ENCODE data around the gene MYO6.
"Not testable (repeated sequence)": the region's sequence is repeated elsewhere in the genome, so short reads cannot be mapped to it uniquely, and the experiment has no call there.

Gene MYO6

DNA sequence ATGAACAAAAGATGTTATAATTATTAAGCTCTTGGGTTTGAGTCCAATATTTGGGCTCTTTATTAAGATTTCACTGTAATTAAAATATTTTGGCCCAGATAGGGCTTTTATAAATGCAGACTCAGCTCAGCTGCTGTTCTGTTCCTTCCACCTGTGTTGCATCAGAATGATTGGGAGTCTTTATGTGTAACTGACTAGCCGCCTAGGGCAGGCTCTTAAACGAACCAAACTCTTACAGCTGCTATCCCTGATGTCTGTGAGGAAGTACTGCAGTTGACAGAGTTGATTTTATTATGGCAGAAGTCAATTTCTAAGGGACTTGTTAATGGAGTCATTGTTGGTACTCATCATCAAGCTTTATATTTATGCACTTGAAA lies 144.7 kb downstream of the MYO6 start:
- no peak overlapping the region for H3K9ac ChIP-seq (ENCODE audit: insufficient read length)
- no peak for TF ChIP-seq EZH2 (IDR thresholded peaks at IDR 0.05)
- no peak for TF ChIP-seq POLR2AphosphoS5 (IDR thresholded peaks at IDR 0.05; ENCODE audit: borderline replicate concordance, low read depth, low read length)
- no peak for TF ChIP-seq FOXP2 (optimal IDR thresholded peaks at IDR 0.05; ENCODE audit: control extremely low read depth, extremely low read length, insufficient read depth)
- DNase-seq (ENCODE audit: low read depth, low spot score) = no peak
- no peaks in the 10 kb centered on the region for H3K9me3 ChIP-seq (ENCODE audit: low read depth, low read length)
- no peaks in the 10 kb centered on the region for H3K36me3 ChIP-seq (ENCODE audit: insufficient read depth, low read length)
- no peak overlapping the region for H3K4me3 ChIP-seq
- no peak overlapping the region for H3K27ac ChIP-seq

DNA sequence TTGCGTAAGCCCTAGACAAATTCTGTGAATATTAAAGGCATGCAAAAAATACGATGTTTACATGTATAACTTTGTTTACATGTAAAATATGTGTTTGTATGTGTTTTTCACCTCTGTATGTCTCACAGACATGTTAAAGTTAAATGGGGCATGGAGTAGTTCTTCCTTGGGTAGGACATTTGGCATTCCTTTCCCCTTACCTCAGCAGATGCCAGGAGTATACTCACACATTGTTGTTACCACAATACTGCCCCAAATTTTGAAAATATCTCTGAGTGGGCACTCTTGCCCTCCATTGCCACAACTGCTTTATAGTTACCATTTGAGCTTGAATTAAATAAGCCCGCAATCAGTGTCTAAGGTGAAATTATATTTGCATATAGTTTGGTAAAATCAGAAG lies 147.5 kb downstream of the MYO6 start:
- H3K9ac ChIP-seq (ENCODE audit: insufficient read length) = no peak overlapping the region
- no peak overlapping the region for H3K4me3 ChIP-seq
- no peaks in the 10 kb centered on the region for H3K9me3 ChIP-seq (ENCODE audit: low read depth, low read length)
- no peak for DNase-seq (ENCODE audit: low read depth, low spot score)
- TF ChIP-seq FOXP2 (optimal IDR thresholded peaks at IDR 0.05; ENCODE audit: control extremely low read depth, extremely low read length, insufficient read depth) = no peak
- no peak for TF ChIP-seq EZH2 (IDR thresholded peaks at IDR 0.05)
- no peak for TF ChIP-seq POLR2AphosphoS5 (IDR thresholded peaks at IDR 0.05; ENCODE audit: borderline replicate concordance, low read depth, low read length)
- no peaks in the 10 kb centered on the region for H3K36me3 ChIP-seq (ENCODE audit: insufficient read depth, low read length)
- no peak overlapping the region for H3K27ac ChIP-seq

DNA sequence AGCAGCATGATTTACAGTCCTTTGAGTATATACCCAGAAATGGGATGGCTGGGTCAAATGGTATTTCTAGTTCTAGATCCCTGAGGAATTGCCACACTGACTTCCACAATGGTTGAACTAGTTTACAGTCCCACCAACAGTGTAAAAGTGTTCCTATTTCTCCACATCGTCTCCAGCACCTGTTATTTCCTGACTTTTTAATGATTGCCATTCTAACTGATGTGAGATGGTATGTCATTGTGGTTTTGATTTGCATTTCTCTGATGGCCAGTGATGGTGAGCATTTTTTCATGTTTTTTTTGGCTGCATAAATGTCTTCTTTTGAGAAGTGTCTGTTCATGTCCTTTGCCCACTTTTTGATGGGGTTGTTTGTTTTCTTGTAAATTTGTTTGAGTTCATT lies 151.2 kb downstream of the MYO6 start:
- H3K9ac ChIP-seq (ENCODE audit: insufficient read length); H3K9me3 ChIP-seq (ENCODE audit: low read depth, low read length); DNase-seq (ENCODE audit: low read depth, low spot score); H3K27ac ChIP-seq; H3K36me3 ChIP-seq (ENCODE audit: insufficient read depth, low read length); H3K4me3 ChIP-seq: not testable (repeated sequence)

DNA sequence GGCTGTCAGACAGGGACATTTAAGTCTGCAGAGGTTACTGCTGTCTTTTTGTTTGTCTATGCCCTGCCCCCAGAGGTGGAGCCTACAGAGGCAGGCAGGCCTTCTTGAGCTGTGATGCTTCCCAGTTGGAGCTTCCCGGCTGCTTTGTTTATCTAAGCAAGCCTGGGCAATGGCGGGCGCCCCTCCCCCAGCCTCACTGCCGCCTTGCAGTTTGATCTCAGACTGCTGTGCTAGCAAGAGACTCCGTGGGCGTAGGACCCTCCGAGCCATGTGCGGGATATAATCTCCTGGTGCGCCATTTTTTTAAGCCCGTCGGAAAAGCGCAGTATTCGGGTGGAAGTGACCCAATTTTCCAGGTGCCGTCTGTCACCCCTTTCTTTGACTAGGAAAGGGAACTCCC lies 156.1 kb downstream of the MYO6 start:
- H3K9ac ChIP-seq (ENCODE audit: insufficient read length); H3K9me3 ChIP-seq (ENCODE audit: low read depth, low read length); H3K4me3 ChIP-seq; H3K36me3 ChIP-seq (ENCODE audit: insufficient read depth, low read length); DNase-seq (ENCODE audit: low read depth, low spot score); H3K27ac ChIP-seq: not testable (repeated sequence)

DNA sequence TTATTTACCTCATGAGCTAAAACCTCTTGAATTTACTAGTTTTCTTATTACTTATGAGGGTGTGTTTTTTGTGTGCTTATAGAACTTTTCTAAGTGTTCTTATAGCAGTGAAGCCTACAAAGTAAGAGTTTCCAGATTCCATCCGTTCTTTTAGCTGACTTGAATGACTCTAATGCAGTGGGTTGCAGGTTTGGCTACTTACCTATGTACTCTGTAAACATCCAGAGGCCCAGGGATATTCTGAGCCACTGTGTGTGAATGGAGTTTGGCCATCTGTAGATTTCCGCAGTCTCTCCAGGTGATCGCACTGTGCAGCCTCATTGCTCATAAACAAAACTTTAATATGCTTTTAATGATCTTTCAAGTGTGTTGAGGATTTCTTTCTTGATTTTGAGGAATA lies 157.8 kb downstream of the MYO6 start:
- Histone ChIP-seq H3K36me3 (ENCODE audit: insufficient read depth, low read length) (no peaks in the 10 kb centered on the region), H3K9me3 (ENCODE audit: low read depth, low read length) (no peaks in the 10 kb centered on the region), H3K27ac (no peak overlapping the region), H3K9ac (ENCODE audit: insufficient read length) (no peak overlapping the region), H3K4me3 (no peak overlapping the region)
- DNase-seq (ENCODE audit: low read depth, low spot score) = no peak
- TF ChIP-seq FOXP2 (optimal IDR thresholded peaks at IDR 0.05; ENCODE audit: control extremely low read depth, extremely low read length, insufficient read depth) (no peak), EZH2 (IDR thresholded peaks at IDR 0.05) (no peak), POLR2AphosphoS5 (IDR thresholded peaks at IDR 0.05; ENCODE audit: borderline replicate concordance, low read depth, low read length) (no peak)

DNA sequence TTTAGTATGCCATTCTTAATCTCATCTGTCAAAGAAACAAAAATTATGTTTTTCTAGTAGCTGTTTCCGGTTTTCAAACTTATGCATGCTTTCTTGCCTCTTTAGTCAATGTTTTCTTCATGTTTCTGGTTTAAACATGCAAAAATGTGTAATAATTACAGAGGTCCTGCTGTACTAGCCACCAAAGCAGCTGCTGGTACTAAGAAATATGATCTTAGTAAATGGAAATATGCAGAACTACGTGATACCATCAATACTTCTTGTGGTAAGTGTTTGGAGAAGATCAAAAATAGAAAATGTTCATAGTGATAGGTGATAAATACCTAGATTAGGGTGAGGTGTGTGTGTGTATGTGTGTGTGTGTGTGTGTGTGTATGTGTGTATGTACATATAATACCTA lies 158.4 kb downstream of the MYO6 start:
- Histone ChIP-seq H3K9me3 (ENCODE audit: low read depth, low read length) (no peaks in the 10 kb centered on the region), H3K9ac (ENCODE audit: insufficient read length) (no peak overlapping the region), H3K4me3 (no peak overlapping the region), H3K36me3 (ENCODE audit: insufficient read depth, low read length) (no peaks in the 10 kb centered on the region), H3K27ac (no peak overlapping the region)
- DNase-seq (ENCODE audit: low read depth, low spot score) = no peak
- TF ChIP-seq EZH2 (IDR thresholded peaks at IDR 0.05) (no peak), FOXP2 (optimal IDR thresholded peaks at IDR 0.05; ENCODE audit: control extremely low read depth, extremely low read length, insufficient read depth) (no peak), POLR2AphosphoS5 (IDR thresholded peaks at IDR 0.05; ENCODE audit: borderline replicate concordance, low read depth, low read length) (no peak)

DNA sequence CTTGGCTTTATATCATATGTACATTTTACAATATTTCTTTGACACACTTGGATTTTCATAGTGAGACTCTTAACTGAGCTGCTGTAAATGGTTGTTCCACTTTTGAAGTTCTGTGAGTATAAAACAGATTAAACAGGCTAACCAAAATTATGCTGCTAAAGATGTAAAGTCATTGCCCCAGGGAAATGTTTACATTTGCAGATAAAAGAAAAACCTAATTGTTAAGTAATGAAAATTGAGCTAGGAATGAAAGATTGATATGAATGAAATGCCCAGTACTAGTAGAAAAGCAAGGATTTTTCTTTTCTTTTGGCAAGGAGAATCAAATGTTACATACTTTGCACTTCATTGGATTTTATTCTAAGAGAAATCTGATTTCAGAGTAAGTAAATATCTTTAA lies 164.0 kb downstream of the MYO6 start:
- no peak for DNase-seq (ENCODE audit: low read depth, low spot score)
- Histone ChIP-seq H3K9ac (ENCODE audit: insufficient read length) (peak overlapping the region; percentile 18), H3K36me3 (ENCODE audit: insufficient read depth, low read length) (no peaks in the 10 kb centered on the region), H3K9me3 (ENCODE audit: low read depth, low read length) (no peaks in the 10 kb centered on the region), H3K4me3 (no peak overlapping the region), H3K27ac (no peak overlapping the region)
- TF ChIP-seq POLR2AphosphoS5 (IDR thresholded peaks at IDR 0.05; ENCODE audit: borderline replicate concordance, low read depth, low read length) (no peak), EZH2 (IDR thresholded peaks at IDR 0.05) (no peak), FOXP2 (optimal IDR thresholded peaks at IDR 0.05; ENCODE audit: control extremely low read depth, extremely low read length, insufficient read depth) (no peak)

DNA sequence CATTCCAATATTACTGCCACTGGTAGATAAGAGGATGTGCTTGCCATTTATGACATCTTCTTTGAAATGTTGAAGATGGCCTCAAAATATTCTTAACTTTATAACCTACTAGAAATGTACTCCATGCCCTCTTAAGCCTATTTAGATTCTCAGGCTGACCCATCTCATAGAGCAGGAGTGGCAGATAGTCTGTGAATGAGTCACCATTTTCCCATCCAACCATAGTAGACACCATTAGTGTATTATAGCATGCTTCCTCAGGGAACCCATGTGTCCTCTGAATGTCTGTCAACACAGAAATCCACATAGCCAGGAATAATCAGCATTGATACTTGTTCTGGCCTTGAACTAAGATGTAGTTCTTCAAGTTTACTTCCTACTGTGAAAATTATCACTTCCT lies 173.2 kb downstream of the MYO6 start:
- H3K9ac ChIP-seq (ENCODE audit: insufficient read length) = no peak overlapping the region
- no peak overlapping the region for H3K4me3 ChIP-seq
- no peak overlapping the region for H3K27ac ChIP-seq
- no peak for TF ChIP-seq FOXP2 (optimal IDR thresholded peaks at IDR 0.05; ENCODE audit: control extremely low read depth, extremely low read length, insufficient read depth)
- TF ChIP-seq EZH2 (IDR thresholded peaks at IDR 0.05) = no peak
- no peak for DNase-seq (ENCODE audit: low read depth, low spot score)
- no peaks in the 10 kb centered on the region for H3K36me3 ChIP-seq (ENCODE audit: insufficient read depth, low read length)
- no peaks in the 10 kb centered on the region for H3K9me3 ChIP-seq (ENCODE audit: low read depth, low read length)

DNA sequence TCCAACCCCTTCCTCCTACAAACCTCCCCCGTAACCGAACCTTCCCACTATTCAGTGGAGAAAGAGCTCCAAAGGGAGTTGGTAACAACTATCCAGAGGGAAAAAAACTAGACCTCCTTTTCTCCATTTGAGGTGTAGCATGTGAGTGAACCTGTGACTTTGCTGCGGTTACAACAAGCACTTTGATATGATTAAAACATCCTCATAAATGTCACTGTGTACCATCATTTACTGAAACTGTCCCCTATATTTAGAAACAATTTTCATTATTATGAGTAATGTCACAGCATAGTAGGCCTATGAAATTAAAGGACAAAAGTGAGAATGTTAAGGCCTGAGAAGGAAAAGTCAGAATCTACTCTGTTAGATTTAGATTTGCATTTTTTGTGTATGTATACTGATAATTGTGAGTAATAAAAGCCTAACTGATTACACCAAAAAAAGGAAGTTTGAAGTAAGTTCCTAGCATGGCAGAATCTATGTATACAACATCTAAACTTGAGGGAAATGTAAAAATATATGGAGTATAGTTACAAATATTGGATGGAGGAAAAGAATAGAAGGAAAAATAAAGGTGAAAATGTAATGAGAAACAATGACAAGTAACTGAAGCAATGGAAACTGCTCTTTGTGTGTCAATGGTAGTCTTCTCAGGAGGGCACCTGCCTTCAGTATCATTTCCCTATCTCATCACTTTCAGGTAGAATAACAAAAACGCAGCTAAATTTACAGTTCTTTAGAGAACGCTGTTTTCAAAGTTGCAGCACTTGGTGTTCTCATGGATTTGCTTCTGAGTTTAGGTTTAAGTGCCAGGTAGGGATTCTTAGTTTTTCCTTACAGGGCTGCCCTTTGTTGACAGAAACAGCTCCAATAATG lies 177.5 kb downstream of the MYO6 start:
- Histone ChIP-seq H3K9me3 (ENCODE audit: low read depth, low read length) (no peaks in the 10 kb centered on the region), H3K4me3 (no peak overlapping the region), H3K27ac (no peak overlapping the region), H3K9ac (ENCODE audit: insufficient read length) (no peak overlapping the region), H3K36me3 (ENCODE audit: insufficient read depth, low read length) (no peaks in the 10 kb centered on the region)
- no peak for TF ChIP-seq EZH2 (IDR thresholded peaks at IDR 0.05)
- DNase-seq (ENCODE audit: low read depth, low spot score) = no peak

Data from SK-N-MC (cell line).